Esophagus muscularis mucosa (tissue), 4 donors: ENCODE data around the gene LYPD5. TPM values are rescaled to one million over a fixed set of nuclear protein-coding genes. Genes with fewer than 3 reads are reported as not detected.

Source experiments
- DNase-seq: peaks from one replicate; pipeline ENCODE4 v3.0.0-alpha.2; 2017; ENCODE audit errors: extremely low spot score
- H3K27ac ChIP-seq, 4 donors: fragments of 200-600 bp; sonication (generic); replicated peaks in 1 of 4; 1 replicate in 3 of 4; 2 replicates in 1 of 4; pipeline ENCODE4 v1.5.1; 2016 to 2019; ENCODE audit warnings: mild to moderate bottlenecking in 1 of 4
- H3K27me3 ChIP-seq, 4 donors: fragments of 200-600 bp; sonication (generic); one replicate each; pipeline versions ENCODE4 v1.5.1 to v1.6.0; 2016 to 2019
- H3K36me3 ChIP-seq, 4 donors: fragments of 200-600 bp; sonication (generic); one replicate each; pipeline ENCODE4 v1.5.1; 2016 to 2019
- H3K4me1 ChIP-seq, 4 donors: fragments of 200-600 bp; sonication (generic); one replicate each; pipeline ENCODE4 v1.5.1; 2016 to 2019
- H3K4me3 ChIP-seq, 4 donors: fragments of 200-600 bp; sonication (generic); 1 replicate in 2 of 4; 2 replicates in 2 of 4; pipeline ENCODE4 v1.5.1; 2016 to 2019; ENCODE audit warnings: mild to moderate bottlenecking in 4 of 4, moderate library complexity in 1 of 4
- H3K9me3 ChIP-seq, 4 donors: fragments of 200-600 bp; sonication (generic); 1 replicate in 3 of 4; 2 replicates in 1 of 4; pipeline ENCODE4 v1.5.1; 2016 to 2019
- CTCF ChIP-seq, 3 experiments: fragments of 200-600 bp in 2 of 3; fragments of 450-650 bp in 1 of 3; sonication (generic) in 2 of 3; IDR thresholded peaks; one replicate each; pipeline ENCODE4 v1.5.1; 2017 to 2019; ENCODE audit warnings: antibody characterized with exemption in 3 of 3, mild to moderate bottlenecking in 2 of 3, moderate library complexity in 1 of 3
- EP300 ChIP-seq: sonication (generic); formaldehyde crosslinking; IDR thresholded peaks from one replicate; pipeline ENCODE4 v1.6.1; 2017; ENCODE audit warnings: antibody characterized with exemption
- POLR2A ChIP-seq: fragments of 450-650 bp; IDR thresholded peaks from one replicate; pipeline ENCODE4 v1.6.1; 2017; ENCODE audit warnings: antibody characterized with exemption, moderate library complexity, mild to moderate bottlenecking, low read depth
- POLR2AphosphoS5 ChIP-seq, 2 donors: sonication (generic); formaldehyde crosslinking; IDR thresholded peaks; one replicate each; pipeline ENCODE4 v1.6.1; 2017; ENCODE audit warnings: antibody characterized with exemption in 2 of 2
- WGBS: methylation state at CpG from one replicate; pipeline ENCODE4 v1.1.5; 2018; 5-methylcytosine and 5-hydroxymethylcytosine counted together
- intact Hi-C: fragments of 100-400 bp; cut with DNase I; formaldehyde crosslinking; loops from one replicate; pipeline ENCODE4 v1.15.1; 2023
- total RNA-seq, 4 donors: library from RNA; depleted of rRNA; stranded (reverse); fragments of >200 nt; gene quantifications; one replicate each; pipeline versions ENCODE4 v1.1.0 to v1.2.1, GENCODE V29; 2016

LYPD5 gene
- total RNA-seq, 4 donors from 2014 or later: 2.8 to 12.0 (median 8.2) TPM

- TF ChIP-seq CTCF (IDR thresholded peaks at IDR 0.05): no peak
- no peak for TF ChIP-seq POLR2A
- no peak for TF ChIP-seq EP300
- no peak for TF ChIP-seq POLR2AphosphoS5 (IDR thresholded peaks at IDR 0.05)
- Histone ChIP-seq H3K9me3 (no peaks in the 10 kb centered on the region), H3K4me1 (peaks cover 8 to 43% (median 29%) of the 10 kb centered on the region in 4 donors), H3K4me3 (no peak overlapping the region), H3K27ac (no peak overlapping the region), H3K36me3 (no peaks in the 10 kb centered on the region), H3K27me3 (peaks cover 0 to 63% (median 0%) of the 10 kb centered on the region in 4 donors)
- intact Hi-C loops: no loop called here
- no peak for DNase-seq
- WGBS: 82% methylated on average over 12 of the region's 24 CpGs
Observed at GRCh38 chr19:43782689-43783231, 19.5 kb downstream of the LYPD5 start.

GRCh38 chr19:43782311-43782660 lies 20.0 kb downstream of the LYPD5 start:
- peaks cover 8 to 48% (median 34%) of the 10 kb centered on the region in 4 donors for H3K4me1 ChIP-seq
- TF ChIP-seq EP300 (no peak), POLR2AphosphoS5 (IDR thresholded peaks at IDR 0.05) (no peak), POLR2A (no peak), CTCF (IDR thresholded peaks at IDR 0.05) (no peak)
- no peak for DNase-seq
- no peaks in the 10 kb centered on the region for H3K36me3 ChIP-seq
- intact Hi-C loops: no loop called here
- H3K9me3 ChIP-seq: no peaks in the 10 kb centered on the region
- no peak overlapping the region for H3K4me3 ChIP-seq
- H3K27me3 ChIP-seq: peaks cover 0 to 68% (median 0%) of the 10 kb centered on the region in 4 donors
- no peak overlapping the region for H3K27ac ChIP-seq
- 60% methylated on average over 7 of the region's 8 CpGs for WGBS

- Histone ChIP-seq H3K27ac (no peak overlapping the region), H3K27me3 (peaks cover 0 to 68% (median 0%) of the 10 kb centered on the region in 4 donors), H3K4me3 (no peak overlapping the region), H3K4me1 (peaks cover 8 to 48% (median 34%) of the 10 kb centered on the region in 4 donors), H3K9me3 (no peaks in the 10 kb centered on the region), H3K36me3 (no peaks in the 10 kb centered on the region)
- 97% methylated on average over 14 of the region's 14 CpGs for WGBS
- intact Hi-C loops: no loop called here
- no peak for TF ChIP-seq CTCF (IDR thresholded peaks at IDR 0.05)
- no peak for TF ChIP-seq EP300
- TF ChIP-seq POLR2A: no peak
- TF ChIP-seq POLR2AphosphoS5 (IDR thresholded peaks at IDR 0.05): no peak
- DNase-seq: no peak
Observed at GRCh38 chr19:43781630-43782310, 20.5 kb downstream of the LYPD5 start.

GRCh38 chr19:43780706-43781525 lies 21.3 kb downstream of the LYPD5 start, which contains the start of gene KCNN4:
Gene KCNN4, minus strand, starts transcription at chr19:43780973. Its CDS starts 112 bp downstream, at chr19:43780861.
- H3K4me1 ChIP-seq: peaks cover 8 to 48% (median 34%) of the 10 kb centered on the region in 4 donors
- intact Hi-C loops: no loop called here
- H3K9me3 ChIP-seq: no peaks in the 10 kb centered on the region
- no peak for DNase-seq
- peaks cover 0 to 72% (median 0%) of the 10 kb centered on the region in 4 donors for H3K27me3 ChIP-seq
- no peak for TF ChIP-seq POLR2A
- TF ChIP-seq EP300: no peak
- no peak for TF ChIP-seq CTCF (IDR thresholded peaks at IDR 0.05)
- TF ChIP-seq POLR2AphosphoS5 (IDR thresholded peaks at IDR 0.05): no peak
- H3K4me3 ChIP-seq: peak within 1 kb of the TSS in 2 of 4 donors; percentile 12 to 51
- peak within 1 kb of the TSS in 1 of 4 donors; percentile 52 for H3K27ac ChIP-seq
- H3K36me3 ChIP-seq: no peaks in the 10 kb centered on the region
- 40% methylated on average over 9 of the region's 19 CpGs for WGBS
